HG03432 (cell line): ENCODE data around the gene MCRIP2.

Source experiments
- ATAC-seq: cut with Tn5 transposase; IDR thresholded peaks from one replicate; pipeline ENCODE4 v1.9.1; 2021; ENCODE audit warnings: mild to moderate bottlenecking, moderate library complexity; ENCODE audit not compliant: unreplicated experiment

Gene MCRIP2

GRCh38 chr16:631808-632358 lies 9.7 kb upstream of the MCRIP2 start:
- ATAC-seq: no peak

GRCh38 chr16:632486-633335 lies 8.9 kb upstream of the MCRIP2 start:
- no peak for ATAC-seq

- ATAC-seq: no peak
These were observed 8.1 kb upstream of the MCRIP2 start for GRCh38 chr16:633336-634050.

GRCh38 chr16:634051-634670 lies 7.5 kb upstream of the MCRIP2 start:
- ATAC-seq: no peak

- ATAC-seq: no peak
These were observed 6.6 kb upstream of the MCRIP2 start for GRCh38 chr16:634996-635395.

- ATAC-seq: peak; percentile 5
These were observed 5.9 kb upstream of the MCRIP2 start for GRCh38 chr16:635573-636205.

- peak; percentile 66 for ATAC-seq
These were observed 5.2 kb upstream of the MCRIP2 start, which contains the start of gene METTL26 for GRCh38 chr16:636206-637080. TSS of gene METTL26 (minus strand) at chr16:636305. CDS start at chr16:636290, 15 bp downstream.

- ATAC-seq: no peak
These were observed 4.3 kb upstream of the MCRIP2 start for GRCh38 chr16:637081-638018.

GRCh38 chr16:638034-638543 lies 3.5 kb upstream of the MCRIP2 start:
- ATAC-seq: no peak

GRCh38 chr16:638836-639235 lies 2.8 kb upstream of the MCRIP2 start:
- ATAC-seq: no peak

- ATAC-seq: no peak
These were observed 1.0 kb upstream of the MCRIP2 start for GRCh38 chr16:640614-641013.

GRCh38 chr16:642189-643049 lies 791 bp downstream of the MCRIP2 start:
- ATAC-seq: peak; percentile 43

GRCh38 chr16:643050-643368 lies 1.4 kb downstream of the MCRIP2 start:
- ATAC-seq: no peak

- ATAC-seq: no peak
These were observed 2.9 kb downstream of the MCRIP2 start for GRCh38 chr16:644556-644955.

- no peak for ATAC-seq
These were observed 4.4 kb downstream of the MCRIP2 start for GRCh38 chr16:645852-646678.

- no peak for ATAC-seq
These were observed 5.1 kb downstream of the MCRIP2 start for GRCh38 chr16:646679-647172.
